ENCODE measurements around the gene COG2.

DNA sequence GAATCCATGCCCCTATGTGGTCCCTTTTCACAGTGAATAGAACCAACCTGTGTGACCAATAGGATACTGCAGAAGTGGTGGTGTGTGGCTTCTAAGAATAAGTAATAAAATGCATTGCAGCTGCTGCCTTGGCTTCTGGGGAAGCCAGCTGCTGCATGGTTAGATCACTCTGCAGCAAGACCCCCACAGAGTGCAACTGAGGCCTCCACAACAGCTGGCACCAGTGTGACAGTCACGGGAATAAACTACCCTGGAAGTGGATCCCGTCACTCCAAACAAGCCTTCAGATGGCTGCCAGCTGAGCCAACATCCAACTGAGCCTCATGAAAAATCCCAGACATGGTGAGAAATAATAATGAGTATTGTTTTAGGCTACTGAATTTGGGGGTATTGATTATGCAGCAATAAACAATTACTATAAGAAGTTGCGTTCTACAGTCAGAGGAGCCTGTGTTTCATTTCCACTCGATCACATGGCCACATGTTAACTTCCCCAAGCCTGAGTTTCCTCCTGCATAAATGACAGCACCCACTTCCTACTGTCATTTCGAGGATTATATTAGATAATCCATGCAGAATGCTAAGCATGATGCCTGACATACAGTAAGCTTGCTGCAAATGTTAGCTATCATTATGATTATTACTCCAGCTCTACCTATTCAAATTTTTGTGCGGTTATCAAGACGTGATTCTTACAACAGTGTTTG is 20.8 kb upstream of the COG2 start:
- TF ChIP-seq POLR2A (IDR thresholded peaks at IDR 0.05) (no peak), CTCF (IDR thresholded peaks at IDR 0.05) (no peak)
